Duodenal mucosa (tissue), 2 donors: ENCODE data around the gene SEMA4F.
A peak's percentile ranks its signal among the peaks of the same experiment; 100 is the strongest.
"Not testable (repeated sequence)": the region's sequence is repeated elsewhere in the genome, so short reads cannot be mapped to it uniquely, and the experiment has no call there.

Source experiments
- H3K27ac ChIP-seq: one replicate; pipeline ENCODE4 v1.7.0; 2013; ENCODE audit warnings: low read depth, low read length
- H3K27me3 ChIP-seq, 2 donors: one replicate each; pipeline ENCODE4 v1.7.0; 2013; ENCODE audit warnings: low read length in 2 of 2, control low read depth in 1 of 2; ENCODE audit not compliant: insufficient read depth in 2 of 2, control insufficient read depth in 1 of 2
- H3K36me3 ChIP-seq, 2 donors: one replicate each; pipeline ENCODE4 v1.7.0; 2013; ENCODE audit warnings: low read length in 2 of 2, control low read depth in 1 of 2; ENCODE audit not compliant: insufficient read depth in 2 of 2, control insufficient read depth in 1 of 2
- H3K4me1 ChIP-seq, 2 donors: one replicate each; pipeline ENCODE4 v1.7.0; 2013; ENCODE audit warnings: low read length in 2 of 2, control low read depth in 1 of 2; ENCODE audit not compliant: insufficient read depth in 2 of 2, control insufficient read depth in 1 of 2
- H3K4me3 ChIP-seq, 2 donors: one replicate each; pipeline ENCODE4 v1.7.0; 2013; ENCODE audit warnings: low read length in 2 of 2, low read depth in 1 of 2
- H3K9ac ChIP-seq, 2 donors: one replicate each; pipeline ENCODE4 v1.7.0; 2013; ENCODE audit warnings: low read length in 2 of 2, low read depth in 1 of 2
- H3K9me3 ChIP-seq, 2 donors: one replicate each; pipeline ENCODE4 v1.7.0; 2013; ENCODE audit warnings: low read length in 2 of 2, control low read depth in 1 of 2; ENCODE audit not compliant: control insufficient read depth in 1 of 2

The SEMA4F gene

GRCh38 chr2:74630454-74630853, 23.6 kb upstream of the SEMA4F start:
- not testable (repeated sequence) for H3K9ac ChIP-seq, H3K36me3 ChIP-seq, H3K27ac ChIP-seq, H3K4me3 ChIP-seq, H3K27me3 ChIP-seq, H3K9me3 ChIP-seq, H3K4me1 ChIP-seq

GRCh38 chr2:74632209-74632938, 21.7 kb upstream of the SEMA4F start:
- H3K4me1 ChIP-seq: no peaks in the 10 kb centered on the region
- H3K27ac ChIP-seq: no peak overlapping the region

GRCh38 chr2:74632939-74633312, 21.1 kb upstream of the SEMA4F start:
- H3K9me3 ChIP-seq: no peaks in the 10 kb centered on the region
- no peak overlapping the region for H3K27ac ChIP-seq
- no peaks in the 10 kb centered on the region for H3K36me3 ChIP-seq
- H3K4me1 ChIP-seq: no peaks in the 10 kb centered on the region
- no peak overlapping the region for H3K9ac ChIP-seq
- no peak overlapping the region for H3K4me3 ChIP-seq
- H3K27me3 ChIP-seq: no peaks in the 10 kb centered on the region

More at GRCh38 chr2:74632209-74632938, 21.7 kb upstream of the SEMA4F start:
- H3K27me3 ChIP-seq: no peaks in the 10 kb centered on the region
- no peaks in the 10 kb centered on the region for H3K9me3 ChIP-seq
- H3K4me3 ChIP-seq: no peak overlapping the region
- no peak overlapping the region for H3K9ac ChIP-seq
- H3K36me3 ChIP-seq: no peaks in the 10 kb centered on the region

GRCh38 chr2:74639550-74639949, 14.5 kb upstream of the SEMA4F start:
- H3K4me1 ChIP-seq: no peaks in the 10 kb centered on the region
- H3K27me3 ChIP-seq: peaks cover 2 to 6% of the 10 kb centered on the region in 2 donors
- H3K9me3 ChIP-seq: no peaks in the 10 kb centered on the region
- H3K36me3 ChIP-seq: no peaks in the 10 kb centered on the region
- H3K4me3 ChIP-seq: no peak overlapping the region
- no peak overlapping the region for H3K27ac ChIP-seq
- H3K9ac ChIP-seq: no peak overlapping the region

- Histone ChIP-seq H3K27ac (no peak overlapping the region), H3K36me3 (no peaks in the 10 kb centered on the region), H3K4me3 (no peak overlapping the region), H3K9ac (no peak overlapping the region), H3K27me3 (peaks cover 4 to 16% of the 10 kb centered on the region in 2 donors), H3K4me1 (no peaks in the 10 kb centered on the region), H3K9me3 (no peaks in the 10 kb centered on the region)
These were observed 8.7 kb upstream of the SEMA4F start for GRCh38 chr2:74645344-74645743.

- no peak overlapping the region for H3K9ac ChIP-seq
- no peaks in the 10 kb centered on the region for H3K9me3 ChIP-seq
- no peak overlapping the region for H3K27ac ChIP-seq
- no peaks in the 10 kb centered on the region for H3K36me3 ChIP-seq
- H3K4me3 ChIP-seq: no peak overlapping the region
- H3K27me3 ChIP-seq: peaks cover 4 to 15% of the 10 kb centered on the region in 2 donors
- no peaks in the 10 kb centered on the region for H3K4me1 ChIP-seq
These were observed 7.8 kb upstream of the SEMA4F start for GRCh38 chr2:74646201-74646600.

GRCh38 chr2:74646834-74647482, 7.1 kb upstream of the SEMA4F start:
- H3K27me3 ChIP-seq: peaks cover 4 to 13% of the 10 kb centered on the region in 2 donors
- H3K4me1 ChIP-seq: no peaks in the 10 kb centered on the region
- H3K36me3 ChIP-seq: no peaks in the 10 kb centered on the region
- H3K27ac ChIP-seq: no peak overlapping the region
- H3K4me3 ChIP-seq: no peak overlapping the region
- H3K9ac ChIP-seq: no peak overlapping the region
- no peaks in the 10 kb centered on the region for H3K9me3 ChIP-seq

GRCh38 chr2:74648009-74648443, 6.0 kb upstream of the SEMA4F start, which contains the start of gene M1AP:
Gene M1AP (minus strand): TSS chr2:74648330. CDS start chr2:74640275, 8,055 bp downstream.
- Histone ChIP-seq H3K36me3 (no peaks in the 10 kb centered on the region), H3K4me3 (peak within 1 kb of the TSS in 1 of 2 donors; percentile 13), H3K27ac (no peak within 1 kb of the TSS), H3K27me3 (peaks cover 4 to 13% of the 10 kb centered on the region in 2 donors), H3K4me1 (no peaks in the 10 kb centered on the region), H3K9me3 (no peaks in the 10 kb centered on the region), H3K9ac (no peak within 1 kb of the TSS)

GRCh38 chr2:74653589-74653984, 460 bp upstream of the SEMA4F start:
- Histone ChIP-seq H3K9ac (peak overlapping the region; percentile 48 to 52), H3K4me3 (peak overlapping the region; percentile 71 to 76), H3K27ac (no peak overlapping the region), H3K27me3 (peaks cover 4 to 17% of the 10 kb centered on the region in 2 donors), H3K36me3 (no peaks in the 10 kb centered on the region), H3K9me3 (no peaks in the 10 kb centered on the region), H3K4me1 (peaks cover 3 to 13% of the 10 kb centered on the region in 2 donors)

GRCh38 chr2:74655579-74655978, 1.5 kb downstream of the SEMA4F start:
- H3K27ac ChIP-seq: no peak overlapping the region

More at GRCh38 chr2:74655579-74655978, 1.5 kb downstream of the SEMA4F start:
- Histone ChIP-seq H3K9ac (no peak overlapping the region), H3K4me3 (no peak overlapping the region), H3K9me3 (no peaks in the 10 kb centered on the region), H3K27me3 (peaks cover 4 to 9% of the 10 kb centered on the region in 2 donors), H3K36me3 (no peaks in the 10 kb centered on the region), H3K4me1 (peaks cover 3 to 13% of the 10 kb centered on the region in 2 donors)
